Endothelial cell of umbilical vein (primary cell): ENCODE measurements around the gene SOCS4. TPM values are rescaled to one million over a fixed set of nuclear protein-coding genes. Genes with fewer than 3 reads are reported as not detected.

Experiments used
- BruUV-seq: library from RNA; stranded (reverse); fragments of 400-500 nt; replicated peaks from 2 replicates; lab custom pipeline; 2021; lab: Mats Ljungman, UMichigan
- CTCF ChIA-PET: fragments of 300-600, 350-600 bp; sonication (Branson Sonifier 250); formaldehyde crosslinking; loops from one replicate; lab custom pipeline; 2021; ENCODE audit warnings: antibody characterized with exemption, inconsistent platforms; lab: Charles Lee
- POLR2A ChIA-PET: fragments of 300-600, 350-600 bp; sonication (Branson Sonifier 250); formaldehyde crosslinking; loops from one replicate; lab custom pipeline; 2021; ENCODE audit warnings: antibody characterized with exemption, inconsistent platforms; lab: Charles Lee
- DNase-seq: peaks from one replicate; pipeline ENCODE4 v3.0.0-alpha.2; 2011; ENCODE audit warnings: low read depth, low spot score
- FAIRE-seq: peaks from 2 replicates; lab custom pipeline; 2011; peaks lifted over from hg19 to GRCh38; lab: Jason Lieb, UNC
- H2AFZ ChIP-seq: 2 replicates; pipeline ENCODE4 v1.6.0; 2012; ENCODE audit warnings: low read depth, low read length, control low read depth, inconsistent platforms
- H3K27ac ChIP-seq: 2 replicates; pipeline ENCODE4 v1.5.1; 2011; ENCODE audit warnings: low read depth, mild to moderate bottlenecking, control low read depth, low read length, moderate library complexity; ENCODE audit not compliant: insufficient read depth
- H3K27me3 ChIP-seq, 2 experiments: 2 replicates each; pipeline versions ENCODE4 v1.6.0 to v1.6.1; 2011; ENCODE audit warnings: low read length in 2 of 2, mixed read lengths in 1 of 2; ENCODE audit not compliant: control insufficient read depth in 2 of 2, insufficient read depth in 2 of 2
- H3K36me3 ChIP-seq, 2 experiments: 2 replicates in 1 of 2; 3 replicates in 1 of 2; pipeline ENCODE4 v1.5.1; 2011; ENCODE audit warnings: low read length in 2 of 2, mild to moderate bottlenecking in 1 of 2, moderate library complexity in 1 of 2; ENCODE audit not compliant: control insufficient read depth in 2 of 2, insufficient read depth in 2 of 2; ENCODE audit errors: extremely low read depth in 1 of 2
- H3K4me1 ChIP-seq: 3 replicates; pipeline ENCODE4 v1.5.1; 2011; ENCODE audit warnings: mild to moderate bottlenecking, low read length; ENCODE audit not compliant: control insufficient read depth, insufficient read depth; ENCODE audit errors: extremely low read depth
- H3K4me2 ChIP-seq: 2 replicates; pipeline ENCODE4 v1.6.1; 2011; ENCODE audit warnings: low read length, control low read depth, mixed read lengths; ENCODE audit not compliant: insufficient read depth
- H3K4me3 ChIP-seq, 3 experiments: fragments of 200-600 bp in 1 of 3; sonication (generic), shearing (Covaris generic) in 1 of 3; replicated peaks in 1 of 3; 2 replicates each; pipeline ENCODE4 v1.5.1; 2011 to 2016; ENCODE audit warnings: control low read depth in 3 of 3, low read length in 3 of 3, mild to moderate bottlenecking in 2 of 3, inconsistent platforms in 1 of 3, low read depth in 1 of 3, moderate library complexity in 1 of 3; ENCODE audit not compliant: insufficient read depth in 1 of 3
- H3K79me2 ChIP-seq: 2 replicates; pipeline ENCODE4 v1.6.0; 2012; ENCODE audit warnings: low read length, inconsistent platforms; ENCODE audit not compliant: control insufficient read depth, insufficient read depth
- H3K9ac ChIP-seq: replicated peaks from 2 replicates; pipeline ENCODE3; 2011; ENCODE audit warnings: low read length, control low read depth; ENCODE audit not compliant: insufficient read depth; ENCODE audit errors: extremely low read depth
- H3K9me1 ChIP-seq: replicated peaks from 3 replicates; pipeline ENCODE4 v1.6.0; 2011; ENCODE audit warnings: mild to moderate bottlenecking, low read length; ENCODE audit not compliant: control insufficient read depth, insufficient read depth; ENCODE audit errors: extremely low read depth
- H3K9me3 ChIP-seq: replicated peaks from 2 replicates; pipeline ENCODE4 v1.5.1; 2012; ENCODE audit warnings: low read length, inconsistent platforms; ENCODE audit not compliant: control insufficient read depth, insufficient read depth
- H4K20me1 ChIP-seq: replicated peaks from 2 replicates; pipeline ENCODE3; 2011; ENCODE audit warnings: mild to moderate bottlenecking, low read length; ENCODE audit not compliant: control insufficient read depth, insufficient read depth; ENCODE audit errors: extremely low read depth
- CTCF ChIP-seq, 2 donors: IDR thresholded peaks; 1 replicate in 1 of 2; 2 replicates in 1 of 2; pipeline ENCODE4 v1.5.1; 2011; ENCODE audit warnings: low read length in 2 of 2, mild to moderate bottlenecking in 2 of 2, moderate library complexity in 2 of 2, control low read depth in 1 of 2, inconsistent platforms in 1 of 2, low read depth in 1 of 2; ENCODE audit not compliant: insufficient read depth in 1 of 2; ENCODE audit errors: extremely low read depth in 1 of 2
- EZH2 ChIP-seq: IDR thresholded peaks from 2 replicates; pipeline ENCODE4 v1.6.1; 2012; ENCODE audit warnings: borderline replicate concordance, low read depth, mild to moderate bottlenecking, moderate library complexity, low read length, inconsistent platforms; ENCODE audit not compliant: severe bottlenecking
- FOS ChIP-seq: IDR thresholded peaks from 2 replicates; pipeline ENCODE4 v1.6.1; 2011; ENCODE audit warnings: mild to moderate bottlenecking, low read length, moderate library complexity, borderline replicate concordance; ENCODE audit not compliant: insufficient read depth
- GATA2 ChIP-seq: IDR thresholded peaks from 2 replicates; pipeline ENCODE4 v1.7.0; 2011; ENCODE audit warnings: low read depth, mild to moderate bottlenecking, moderate library complexity, mixed read lengths, low read length; ENCODE audit not compliant: insufficient read length, insufficient read depth
- JUN ChIP-seq: IDR thresholded peaks from 2 replicates; pipeline ENCODE4 v1.6.1; 2011; ENCODE audit warnings: borderline replicate concordance, low read depth; ENCODE audit not compliant: insufficient read length, insufficient read depth
- MAX ChIP-seq: IDR thresholded peaks from 2 replicates; pipeline ENCODE4 v1.6.1; 2011; ENCODE audit not compliant: insufficient read depth, insufficient read length
- MYC ChIP-seq: IDR thresholded peaks from one replicate; pipeline ENCODE4 v1.6.1; 2011; ENCODE audit warnings: mild to moderate bottlenecking, low read depth, low read length
- POLR2A ChIP-seq: IDR thresholded peaks from 2 replicates; pipeline ENCODE4 v1.6.1; 2012; ENCODE audit warnings: low read depth, mild to moderate bottlenecking, control low read depth, low read length
- POLR2AphosphoS5 ChIP-seq: IDR thresholded peaks from 2 replicates; pipeline ENCODE4 v1.6.1; 2012; ENCODE audit warnings: low read depth, mild to moderate bottlenecking, control low read depth, low read length, moderate library complexity; ENCODE audit not compliant: insufficient read depth
- dilution Hi-C: fragments of 300-500 bp; cut with MboI; formaldehyde crosslinking; loops from one replicate; pipeline ENCODE4 v1.15.0; 2019; ENCODE audit warnings: low sequenced_read_pairs; ENCODE audit not compliant: extremely low pct_ligation_motif_present
- intact Hi-C: fragments of 100-400 bp; cut with micrococcal nuclease; formaldehyde crosslinking; loops from one replicate; pipeline ENCODE4 v1.10.0; 2022
- polyA plus RNA-seq, 4 experiments: library from polyadenylated mRNA; depleted of rRNA in 3 of 4; stranded (reverse) in 3 of 4; unstranded in 1 of 4; fragments of >200 nt; gene quantifications; 2 replicates each; pipeline versions ENCODE4 v1.2.1 to v1.2.3, GENCODE V29; 2011 to 2012; ENCODE audit warnings: missing spikeins in 1 of 4
- total RNA-seq: library from RNA; stranded (reverse); gene quantifications from 2 replicates; pipeline ENCODE4 v1.2.3, GENCODE V29; 2021

Gene SOCS4
- total and polyA plus RNA-seq, 2 donors (not counting 3 experiments of a cell fraction or from before 2014, with no cell fraction given), result 6.4 to 26.7 TPM

- H3K9me3 ChIP-seq, result no peaks in the 10 kb centered on the region
- TF ChIP-seq POLR2AphosphoS5 (no peak), MAX (no peak), POLR2A (no peak), EZH2 (no peak), MYC (no peak), JUN (no peak), FOS (no peak), CTCF (IDR thresholded peaks at IDR 0.05; ENCODE audit: extremely low read depth in 1 of 2, insufficient read depth in 1 of 2, low read depth in 1 of 2, low read length in 2 of 2) (no peak), GATA2 (no peak)
- H2AFZ ChIP-seq, result peak overlapping the region; percentile 85
- CTCF ChIA-PET, result interaction anchor here (0.8 to 3.8 kb wide), 7 partner anchors 11 to 46 kb away, joined by 3 to 42 read pairs (median 4); partner anchors contain the start of gene MAPK1IP1L
- peak overlapping the region; percentile 98 for H3K9ac ChIP-seq
- H4K20me1 ChIP-seq, result no peaks in the 10 kb centered on the region
- TSS peak; percentile 66 for BruUV-seq
- H3K9me1 ChIP-seq, result no peaks in the 10 kb centered on the region
- H3K79me2 ChIP-seq, result peaks cover 69% of the 10 kb centered on the region
- DNase-seq (no peak), FAIRE-seq (no peak)
- H3K36me3 ChIP-seq, result no peaks in the 10 kb centered on the region
- dilution Hi-C loops, result no loop called here
- intact Hi-C loops, result loop anchor here (2.0 to 5.0 kb wide), 3 partner anchors 76 to 462 kb away; partner anchors contain the start of gene GCH1
- H3K27me3 ChIP-seq, result no peaks in the 10 kb centered on the region
- POLR2A ChIA-PET, result interaction anchor here (1.6 kb wide), 1 partner anchor 25 kb away, joined by 10 read pairs; the partner anchor contains the start of gene MAPK1IP1L
- H3K4me1 ChIP-seq, result peaks cover 30% of the 10 kb centered on the region
- H3K4me3 ChIP-seq, result peak overlapping the region; percentile 68 to 96 (median 86)
- peak overlapping the region; percentile 61 for H3K27ac ChIP-seq
- peak overlapping the region; percentile 96 for H3K4me2 ChIP-seq
These were observed 619 bp upstream of the SOCS4 start for GRCh38 chr14:55026441-55026792.
